IMR-90 (cell line): ENCODE measurements around the gene KLHL12. TPM values are rescaled to one million over a fixed set of nuclear protein-coding genes. Genes with fewer than 3 reads are reported as not detected.

ENCODE experiments used
- ATAC-seq: fragments of 200-7000 bp; cut with Tn5 transposase; 2 replicates; pipeline ENCODE4 v1.9.1; 2020; ENCODE audit warnings: low read depth, mild to moderate bottlenecking, moderate library complexity
- BruUV-seq: library from RNA; stranded (reverse); fragments of 400-500 nt; replicated peaks from 2 replicates; lab custom pipeline; 2021; lab: Mats Ljungman, UMichigan
- CTCF ChIA-PET: fragments of 300-600 bp; formaldehyde crosslinking; extraction: SDS; loops from one replicate; lab custom pipeline; 2021; ENCODE audit warnings: antibody characterized with exemption; lab: Yijun Ruan, JAX
- POLR2A ChIA-PET: fragments of 300-600 bp; sonication (Branson Sonifier 250); formaldehyde crosslinking; loops from one replicate; lab custom pipeline; 2022; ENCODE audit warnings: antibody characterized with exemption; ENCODE audit not compliant: unreplicated experiment; lab: Charles Lee
- DNase-seq: peaks from one replicate; pipeline ENCODE4 v3.0.0; 2013
- H2AFZ ChIP-seq: replicated peaks from 2 replicates; pipeline ENCODE3; 2013; ENCODE audit warnings: low read length, mild to moderate bottlenecking; ENCODE audit not compliant: poor library complexity
- H2AK5ac ChIP-seq: 2 replicates; pipeline ENCODE4 v1.6.1; 2013; ENCODE audit warnings: low read depth, low read length, inconsistent platforms
- H2AK9ac ChIP-seq: replicated peaks from 2 replicates; pipeline ENCODE3; 2013; ENCODE audit warnings: mild to moderate bottlenecking, low read depth, low read length, moderate library complexity; ENCODE audit not compliant: poor library complexity
- H2BK120ac ChIP-seq: 2 replicates; pipeline ENCODE4 v1.6.1; 2013; ENCODE audit warnings: low read depth, low read length, inconsistent platforms
- H2BK15ac ChIP-seq: 3 replicates; pipeline ENCODE4 v1.6.1; 2013; ENCODE audit warnings: low read depth, low read length, inconsistent platforms
- H2BK20ac ChIP-seq: 2 replicates; pipeline ENCODE4 v1.6.1; 2013; ENCODE audit warnings: low read depth, mild to moderate bottlenecking, inconsistent platforms, low read length, moderate library complexity
- H2BK5ac ChIP-seq: 2 replicates; pipeline ENCODE4 v1.6.1; 2013; ENCODE audit warnings: mild to moderate bottlenecking, low read depth, low read length, inconsistent platforms; ENCODE audit not compliant: poor library complexity, severe bottlenecking
- H3K14ac ChIP-seq: replicated peaks from 2 replicates; pipeline ENCODE4 v1.6.1; 2013; ENCODE audit warnings: low read depth, low read length, inconsistent platforms
- H3K18ac ChIP-seq: 2 replicates; pipeline ENCODE4 v1.6.1; 2013; ENCODE audit warnings: low read depth, low read length, control low read depth
- H3K23ac ChIP-seq: 2 replicates; pipeline ENCODE4 v1.6.1; 2013; ENCODE audit warnings: low read depth, low read length, inconsistent platforms
- H3K27ac ChIP-seq: 2 replicates; pipeline ENCODE4 v1.5.1; 2013; ENCODE audit warnings: mild to moderate bottlenecking, control low read depth, low read length; ENCODE audit not compliant: insufficient read depth
- H3K27me3 ChIP-seq: 2 replicates; pipeline ENCODE4 v1.6.1; 2013; ENCODE audit warnings: low read length; ENCODE audit not compliant: control insufficient read depth, insufficient read depth
- H3K36me3 ChIP-seq: 2 replicates; pipeline ENCODE4 v1.6.1; 2013; ENCODE audit warnings: low read length, mixed read lengths; ENCODE audit not compliant: control insufficient read depth, insufficient read depth
- H3K4ac ChIP-seq: 2 replicates; pipeline ENCODE4 v1.6.1; 2013; ENCODE audit warnings: low read depth, low read length, inconsistent platforms
- H3K4me1 ChIP-seq: 2 replicates; pipeline ENCODE4 v1.6.1; 2013; ENCODE audit warnings: low read length, mixed read lengths; ENCODE audit not compliant: control insufficient read depth, insufficient read depth
- H3K4me2 ChIP-seq: 2 replicates; pipeline ENCODE4 v1.6.1; 2013; ENCODE audit warnings: low read depth, mild to moderate bottlenecking, control low read depth, low read length, moderate library complexity
- H3K4me3 ChIP-seq: 2 replicates; pipeline ENCODE4 v1.5.1; 2013; ENCODE audit warnings: low read depth, mild to moderate bottlenecking, control low read depth, low read length, moderate library complexity; ENCODE audit not compliant: insufficient read depth
- H3K56ac ChIP-seq: 2 replicates; pipeline ENCODE4 v1.6.1; 2013; ENCODE audit warnings: low read length, inconsistent platforms; ENCODE audit not compliant: insufficient read depth; ENCODE audit errors: extremely low read depth
- H3K79me1 ChIP-seq, 2 experiments: 2 replicates each; pipeline ENCODE4 v1.6.1; 2013; ENCODE audit warnings: low read length in 2 of 2, inconsistent platforms in 1 of 2, low read depth in 1 of 2
- H3K9ac ChIP-seq: 2 replicates; pipeline ENCODE4 v1.6.1; 2013; ENCODE audit warnings: low read depth, low read length, control low read depth
- H3K9me1 ChIP-seq: 2 replicates; pipeline ENCODE4 v1.6.1; 2013; ENCODE audit warnings: low read length, inconsistent platforms; ENCODE audit not compliant: insufficient read depth
- H3K9me3 ChIP-seq: 2 replicates; pipeline ENCODE4 v1.6.1; 2013; ENCODE audit warnings: low read length; ENCODE audit not compliant: control insufficient read depth, insufficient read depth
- H4K20me1 ChIP-seq: 2 replicates; pipeline ENCODE4 v1.6.1; 2013; ENCODE audit warnings: low read length, inconsistent platforms; ENCODE audit not compliant: insufficient read depth
- H4K5ac ChIP-seq: 2 replicates; pipeline ENCODE4 v1.6.1; 2013; ENCODE audit warnings: mild to moderate bottlenecking, low read depth, low read length, control low read depth
- H4K8ac ChIP-seq, 2 experiments: 2 replicates each; pipeline ENCODE4 v1.6.1; 2013; ENCODE audit warnings: low read depth in 2 of 2, low read length in 2 of 2, control low read depth in 1 of 2, inconsistent platforms in 1 of 2
- H4K91ac ChIP-seq: 2 replicates; pipeline ENCODE4 v1.6.1; 2013; ENCODE audit warnings: low read depth, low read length, inconsistent platforms; ENCODE audit not compliant: insufficient read depth
- BHLHE40 ChIP-seq: fragments of 150-350 bp; IDR thresholded peaks from 2 replicates; pipeline ENCODE4 v1.6.1; 2016; ENCODE audit warnings: mild to moderate bottlenecking, low read depth, low read length
- FOS ChIP-seq: fragments of 150-350 bp; IDR thresholded peaks from 2 replicates; pipeline ENCODE4 v1.6.1; 2016; ENCODE audit warnings: low read depth, low read length
- MAFK ChIP-seq: IDR thresholded peaks from 2 replicates; pipeline ENCODE4 v1.6.1; 2012; ENCODE audit warnings: low read depth, low read length, improper control_type of control experiment
- MAZ ChIP-seq: IDR thresholded peaks from 2 replicates; pipeline ENCODE4 v1.6.1; 2012; ENCODE audit warnings: low read depth, mild to moderate bottlenecking, low read length, improper control_type of control experiment, moderate library complexity, borderline replicate concordance
- NFE2L2 ChIP-seq: fragments of 150-350 bp; IDR thresholded peaks from 2 replicates; pipeline ENCODE4 v1.6.1; 2016; ENCODE audit warnings: low read depth, mild to moderate bottlenecking, low read length
- RAD21 ChIP-seq: IDR thresholded peaks from 2 replicates; pipeline ENCODE4 v1.6.1; 2012; ENCODE audit warnings: low read length, improper control_type of control experiment
- RCOR1 ChIP-seq: IDR thresholded peaks from 2 replicates; pipeline ENCODE4 v1.6.1; 2012; ENCODE audit warnings: mild to moderate bottlenecking, low read length, improper control_type of control experiment; ENCODE audit not compliant: insufficient replicate concordance
- RFX5 ChIP-seq: IDR thresholded peaks from 2 replicates; pipeline ENCODE4 v1.8.0; 2012; ENCODE audit warnings: low read depth, mild to moderate bottlenecking, low read length, moderate library complexity
- SMC3 ChIP-seq: fragments of 150-350 bp; IDR thresholded peaks from 2 replicates; pipeline ENCODE4 v1.6.1; 2016; ENCODE audit warnings: low read depth, mild to moderate bottlenecking, antibody characterized with exemption, low read length, moderate library complexity
- WGBS, 2 experiments: methylation state at CpG; one replicate each; pipeline versions ENCODE4 v1.1.5 to v1.1.7; 2013; ENCODE audit warnings: missing lambda C conversion rate in 2 of 2; ENCODE audit not compliant: insufficient read length in 1 of 2; ENCODE audit errors: extremely low coverage in 2 of 2; 5-methylcytosine and 5-hydroxymethylcytosine counted together
- dilution Hi-C: fragments of 300-500 bp; cut with HindIII; formaldehyde crosslinking; loops from one replicate; pipeline ENCODE4 v1.14.3; 2018; ENCODE audit warnings: low sequenced_read_pairs; ENCODE audit not compliant: unreplicated experiment
- in situ Hi-C: fragments of 300-500 bp; cut with MboI; formaldehyde crosslinking; loops from 3 replicates; pipeline ENCODE4 v1.14.3; 2019; ENCODE audit warnings: low sequenced_read_pairs, inconsistent platforms, mixed read lengths
- intact Hi-C: fragments of 100-400 bp; cut with micrococcal nuclease; formaldehyde crosslinking; loops from 2 replicates; pipeline ENCODE4 v1.10.0; 2022
- polyA plus RNA-seq, 3 experiments: library from polyadenylated mRNA; depleted of rRNA; stranded (reverse); fragments of >200 nt; gene quantifications; 2 replicates each; pipeline ENCODE4 v1.2.3, GENCODE V29; 2012; ENCODE audit warnings: low replicate concordance in 1 of 3
- total RNA-seq: library from RNA; depleted of rRNA; stranded (reverse); fragments of >200 nt; gene quantifications from 2 replicates; pipeline ENCODE4 v1.2.3, GENCODE V29; 2012
- TF ChIP-seq, protein P1 (sequence below): conservative IDR thresholded peaks from 2 replicates; pipeline ENCODE4 v1.5.1; 2012; ENCODE audit warnings: mild to moderate bottlenecking, low read depth, low read length, improper control_type of control experiment
- TF ChIP-seq, protein P2 (sequence below): fragments of 150-350 bp; IDR thresholded peaks from 2 replicates; pipeline ENCODE4 v1.6.1; 2016; ENCODE audit warnings: low read depth, mild to moderate bottlenecking, low read length, moderate library complexity, borderline replicate concordance

The KLHL12 gene
- total and polyA plus RNA-seq, 2 of the 4 experiments (the other 2 are of a cell fraction), result 17.2 to 38.4 TPM

DNA sequence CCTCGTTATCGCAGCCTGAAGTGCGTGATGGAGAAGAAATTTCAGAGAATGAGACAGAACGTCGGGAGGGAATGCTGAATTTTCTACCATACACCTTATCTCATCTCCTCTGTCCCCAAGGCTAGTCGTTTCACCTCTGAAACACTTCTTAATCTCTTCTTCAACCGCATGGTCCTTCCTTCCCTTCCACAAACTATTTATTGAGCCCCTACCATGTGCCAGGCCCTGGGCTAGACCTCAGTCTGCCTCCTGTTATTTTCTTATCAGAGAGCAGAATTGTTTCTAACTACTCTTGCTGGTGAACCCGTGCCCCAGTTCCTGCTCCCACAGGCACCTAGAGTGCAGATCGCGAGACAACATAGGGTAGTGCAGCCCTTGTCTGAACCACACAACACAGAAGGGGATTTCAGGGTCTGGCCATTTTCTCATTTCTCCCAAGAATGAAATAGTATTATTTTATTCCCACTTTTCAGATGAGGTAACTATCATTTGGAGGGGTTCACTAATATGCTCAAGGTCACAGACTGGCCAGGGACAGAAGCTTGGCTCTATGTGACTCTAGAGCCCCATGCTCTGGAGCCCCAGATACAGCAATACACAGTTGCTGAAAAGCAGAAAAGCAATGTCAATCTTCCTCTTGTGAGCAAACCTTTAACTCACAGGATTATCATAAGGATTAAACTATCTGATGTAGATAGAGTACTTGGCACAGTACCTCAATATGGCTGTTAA lies 31.7 kb upstream of the KLHL12 start (continued):
- no peak for TF ChIP-seq RAD21
- TF ChIP-seq MAFK, result no peak

DNA sequence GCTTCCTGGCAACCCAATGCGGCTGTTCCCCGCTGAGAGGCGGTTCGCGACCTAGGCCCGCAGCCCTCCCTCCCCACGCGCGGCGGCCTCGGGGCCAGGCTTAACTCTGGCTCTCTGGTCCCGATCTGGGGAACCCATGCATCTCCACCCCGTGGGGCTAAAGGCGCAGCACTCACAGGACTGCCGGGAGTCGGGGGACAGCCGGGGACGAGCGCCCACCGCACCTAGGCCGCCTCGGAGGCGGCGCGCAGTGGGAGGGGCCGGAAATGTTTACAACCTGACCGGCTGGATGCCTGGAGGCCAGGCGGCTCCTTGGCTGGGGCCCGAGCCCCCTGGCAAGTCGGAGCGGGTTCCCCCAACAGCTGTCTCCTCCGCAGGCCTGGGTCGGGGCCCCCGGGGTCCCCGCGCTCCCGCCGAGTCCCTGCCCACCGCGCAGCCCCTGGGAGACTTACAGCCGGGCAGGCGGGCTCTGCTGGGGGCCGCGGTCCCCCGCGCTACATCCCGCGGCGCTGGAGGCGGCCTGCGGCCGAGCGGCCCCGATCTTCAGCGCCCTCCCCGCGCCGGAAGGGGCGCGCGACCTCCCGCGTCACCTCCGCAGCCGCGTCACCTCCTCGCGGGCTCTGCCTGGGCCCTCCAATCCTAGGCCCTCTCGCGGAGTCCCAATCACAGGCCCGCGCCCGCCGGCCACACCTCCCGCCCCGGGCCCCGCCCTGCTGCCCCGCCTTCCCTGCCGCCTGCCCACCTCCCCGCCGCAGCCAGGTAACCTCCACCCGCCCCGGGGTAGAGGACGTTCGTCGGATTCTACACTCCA lies 30.9 kb upstream of the KLHL12 start, which contains the start of gene ADIPOR1:
Gene ADIPOR1, minus strand, starts transcription at position 580 of the 811 bp plus-strand sequence. CDS start 7,242 bp downstream, outside the sequence.
- Histone ChIP-seq H4K5ac (peak within 1 kb of the TSS; percentile 90), H2AFZ (peak within 1 kb of the TSS; percentile 95), H4K91ac (peak within 1 kb of the TSS; percentile 63), H3K4ac (peak within 1 kb of the TSS; percentile 82), H3K14ac (peak within 1 kb of the TSS; percentile 73), H4K8ac (peak within 1 kb of the TSS; percentile 68 to 92; a peak in 3 of 4 replicates), H2BK15ac (peak within 1 kb of the TSS; percentile 29; the same call in 2 of the 3 replicates), H3K27ac (peak within 1 kb of the TSS; percentile 61), H2BK20ac (no peak within 1 kb of the TSS), H2BK5ac (peak within 1 kb of the TSS; percentile 64), H3K36me3 (peaks cover 8% of the 10 kb centered on the region), H3K79me1 (peaks cover 13 to 53% of the 10 kb centered on the region in 2 experiments), H3K4me3 (peak within 1 kb of the TSS; percentile 94), H3K9me3 (no peaks in the 10 kb centered on the region), H3K23ac (peak within 1 kb of the TSS; percentile 90), H3K27me3 (no peaks in the 10 kb centered on the region), H3K4me2 (peak within 1 kb of the TSS; percentile 100), H2AK9ac (peak within 1 kb of the TSS; percentile 84), H3K4me1 (peaks cover 9% of the 10 kb centered on the region), H2AK5ac (peak within 1 kb of the TSS; percentile 85), H3K56ac (no peak within 1 kb of the TSS; the same call in 1 of the 2 replicates), H3K18ac (no peak within 1 kb of the TSS; the same call in 1 of the 2 replicates), H3K9ac (peak within 1 kb of the TSS; percentile 97), H4K20me1 (peaks cover 25% of the 10 kb centered on the region; the same call in 1 of the 2 replicates), H2BK120ac (peak within 1 kb of the TSS; percentile 13; the same call in 1 of the 2 replicates), H3K9me1 (peaks cover 10% of the 10 kb centered on the region)
- in situ Hi-C loops (no loop called here), intact Hi-C loops (no loop called here), dilution Hi-C loops (no loop called here)
- 1% methylated on average over 45 of the region's 86 CpGs; no CpG with 5 or more reads in 1 of the 2 experiments for WGBS, 2 experiments
- CTCF ChIA-PET, result no interaction called here
- peak; percentile 78 for DNase-seq
- no TSS peak for BruUV-seq
- POLR2A ChIA-PET, result no interaction called here
- ATAC-seq, result peak; percentile 99
- TF ChIP-seq BHLHE40 (no peak), RCOR1 (no peak), RFX5 (no peak), SMC3 (no peak), FOS (no peak), NFE2L2 (no peak), MAZ (peak; percentile 81; the same call in 1 of the 2 replicates)
- TF ChIP-seq, protein P1, sequence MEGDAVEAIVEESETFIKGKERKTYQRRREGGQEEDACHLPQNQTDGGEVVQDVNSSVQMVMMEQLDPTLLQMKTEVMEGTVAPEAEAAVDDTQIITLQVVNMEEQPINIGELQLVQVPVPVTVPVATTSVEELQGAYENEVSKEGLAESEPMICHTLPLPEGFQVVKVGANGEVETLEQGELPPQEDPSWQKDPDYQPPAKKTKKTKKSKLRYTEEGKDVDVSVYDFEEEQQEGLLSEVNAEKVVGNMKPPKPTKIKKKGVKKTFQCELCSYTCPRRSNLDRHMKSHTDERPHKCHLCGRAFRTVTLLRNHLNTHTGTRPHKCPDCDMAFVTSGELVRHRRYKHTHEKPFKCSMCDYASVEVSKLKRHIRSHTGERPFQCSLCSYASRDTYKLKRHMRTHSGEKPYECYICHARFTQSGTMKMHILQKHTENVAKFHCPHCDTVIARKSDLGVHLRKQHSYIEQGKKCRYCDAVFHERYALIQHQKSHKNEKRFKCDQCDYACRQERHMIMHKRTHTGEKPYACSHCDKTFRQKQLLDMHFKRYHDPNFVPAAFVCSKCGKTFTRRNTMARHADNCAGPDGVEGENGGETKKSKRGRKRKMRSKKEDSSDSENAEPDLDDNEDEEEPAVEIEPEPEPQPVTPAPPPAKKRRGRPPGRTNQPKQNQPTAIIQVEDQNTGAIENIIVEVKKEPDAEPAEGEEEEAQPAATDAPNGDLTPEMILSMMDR, result 0 out of 2 replicates have a peak, but pooled peaks have one; percentile 11
- TF ChIP-seq, protein P2, sequence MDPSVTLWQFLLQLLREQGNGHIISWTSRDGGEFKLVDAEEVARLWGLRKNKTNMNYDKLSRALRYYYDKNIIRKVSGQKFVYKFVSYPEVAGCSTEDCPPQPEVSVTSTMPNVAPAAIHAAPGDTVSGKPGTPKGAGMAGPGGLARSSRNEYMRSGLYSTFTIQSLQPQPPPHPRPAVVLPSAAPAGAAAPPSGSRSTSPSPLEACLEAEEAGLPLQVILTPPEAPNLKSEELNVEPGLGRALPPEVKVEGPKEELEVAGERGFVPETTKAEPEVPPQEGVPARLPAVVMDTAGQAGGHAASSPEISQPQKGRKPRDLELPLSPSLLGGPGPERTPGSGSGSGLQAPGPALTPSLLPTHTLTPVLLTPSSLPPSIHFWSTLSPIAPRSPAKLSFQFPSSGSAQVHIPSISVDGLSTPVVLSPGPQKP, result no peak
